ENCODE measurements around the gene TP63. TPM values are rescaled to one million over a fixed set of nuclear protein-coding genes. Genes with fewer than 3 reads are reported as not detected.

TP63 gene
- total RNA-seq, 1 experiment from 2014 or later: not detected

DNA sequence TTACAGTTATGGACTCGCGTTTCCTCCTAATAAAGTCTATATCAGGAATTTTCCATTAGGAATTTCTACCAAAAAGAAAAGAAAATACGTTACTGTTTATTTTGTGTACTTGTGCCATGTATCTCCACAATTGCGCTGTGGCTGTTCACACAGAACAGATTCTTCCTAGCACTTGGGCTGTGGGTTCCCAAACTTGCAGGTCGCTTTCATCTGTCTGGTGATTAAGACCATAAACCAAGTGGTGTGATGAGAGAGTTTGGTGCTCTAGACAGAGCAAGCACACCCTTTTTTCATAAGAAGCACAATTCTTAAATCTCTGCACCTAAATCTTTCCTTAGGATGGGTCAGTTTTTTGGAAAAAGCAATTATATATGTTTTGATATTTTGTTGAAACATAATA, 203.3 kb downstream of the TP63 start:
- H3K9me3 Mint-ChIP-seq: no peaks in the 10 kb centered on the region
- no CpG with 5 or more reads among the region's 5 CpGs for WGBS (ENCODE audit: extremely low coverage, insufficient read length, low lambda C conversion rate)
- no peak overlapping the region for H3K23ac ChIP-seq (ENCODE audit: insufficient read length, low read depth, low read length)
- no peaks in the 10 kb centered on the region for H3K4me1 ChIP-seq (ENCODE audit: insufficient read depth, low read length)
- no peak overlapping the region for H3K4me3 Mint-ChIP-seq
- H3K4ac ChIP-seq (ENCODE audit: low read depth, low read length): no peak overlapping the region
- H3K79me2 ChIP-seq (ENCODE audit: insufficient read depth, low read length): no peaks in the 10 kb centered on the region
- no peak overlapping the region for H3K18ac ChIP-seq (ENCODE audit: insufficient read length, low read depth, low read length)
- DNase-seq: no peak
- H2AFZ ChIP-seq (ENCODE audit: low read length): no peak overlapping the region
- no peak overlapping the region for H2AK5ac ChIP-seq (ENCODE audit: insufficient read length, low read length)
- H3K79me1 ChIP-seq (ENCODE audit: insufficient read depth, low read depth, low read length, poor library complexity, severe bottlenecking): no peaks in the 10 kb centered on the region
- H4K8ac ChIP-seq (replicated peaks; ENCODE audit: insufficient read length, low read depth, low read length): no peak overlapping the region
- H3K56ac ChIP-seq (ENCODE audit: insufficient read length, low read depth, low read length): no peak overlapping the region
- no peak overlapping the region for H2BK12ac ChIP-seq (ENCODE audit: insufficient read length, low read depth, low read length)
- no peak overlapping the region for H4K5ac ChIP-seq (ENCODE audit: insufficient read length, low read depth, low read length)
- no peak overlapping the region for H3T11ph ChIP-seq (ENCODE audit: low read length)
- no peaks in the 10 kb centered on the region for H3K27me3 ChIP-seq (ENCODE audit: insufficient read depth, low read length)
- H3K4me2 ChIP-seq (ENCODE audit: insufficient read depth, insufficient read length, low read length): no peak overlapping the region
- H2BK20ac ChIP-seq (ENCODE audit: low read depth, low read length, poor library complexity, severe bottlenecking): no peak overlapping the region
- no peak overlapping the region for H2BK15ac ChIP-seq (ENCODE audit: low read depth, low read length)
- no peaks in the 10 kb centered on the region for H3K9me3 ChIP-seq (ENCODE audit: control insufficient read depth, low read depth, low read length)
- H3K27me3 Mint-ChIP-seq (ENCODE audit: low read depth): no peaks in the 10 kb centered on the region
- no peak overlapping the region for H3K27ac ChIP-seq (ENCODE audit: insufficient read length, low read depth, low read length)
- TF ChIP-seq, protein P1, sequence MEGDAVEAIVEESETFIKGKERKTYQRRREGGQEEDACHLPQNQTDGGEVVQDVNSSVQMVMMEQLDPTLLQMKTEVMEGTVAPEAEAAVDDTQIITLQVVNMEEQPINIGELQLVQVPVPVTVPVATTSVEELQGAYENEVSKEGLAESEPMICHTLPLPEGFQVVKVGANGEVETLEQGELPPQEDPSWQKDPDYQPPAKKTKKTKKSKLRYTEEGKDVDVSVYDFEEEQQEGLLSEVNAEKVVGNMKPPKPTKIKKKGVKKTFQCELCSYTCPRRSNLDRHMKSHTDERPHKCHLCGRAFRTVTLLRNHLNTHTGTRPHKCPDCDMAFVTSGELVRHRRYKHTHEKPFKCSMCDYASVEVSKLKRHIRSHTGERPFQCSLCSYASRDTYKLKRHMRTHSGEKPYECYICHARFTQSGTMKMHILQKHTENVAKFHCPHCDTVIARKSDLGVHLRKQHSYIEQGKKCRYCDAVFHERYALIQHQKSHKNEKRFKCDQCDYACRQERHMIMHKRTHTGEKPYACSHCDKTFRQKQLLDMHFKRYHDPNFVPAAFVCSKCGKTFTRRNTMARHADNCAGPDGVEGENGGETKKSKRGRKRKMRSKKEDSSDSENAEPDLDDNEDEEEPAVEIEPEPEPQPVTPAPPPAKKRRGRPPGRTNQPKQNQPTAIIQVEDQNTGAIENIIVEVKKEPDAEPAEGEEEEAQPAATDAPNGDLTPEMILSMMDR (conservative IDR thresholded peaks at IDR 0.05): no peak
- no peaks in the 10 kb centered on the region for H3K4me1 Mint-ChIP-seq
- H4K20me1 ChIP-seq (ENCODE audit: control insufficient read depth, insufficient read depth, insufficient read length): no peaks in the 10 kb centered on the region
- H4K91ac ChIP-seq (ENCODE audit: insufficient read length, low read depth, low read length): no peak overlapping the region
- H3K9ac ChIP-seq (ENCODE audit: extremely low read depth, insufficient read length, low read length): no peak overlapping the region
- no peak overlapping the region for H3K14ac ChIP-seq (ENCODE audit: insufficient read depth, low read length)
- H3K27ac Mint-ChIP-seq: no peak overlapping the region
- H2BK120ac ChIP-seq (ENCODE audit: low read depth, low read length, poor library complexity, severe bottlenecking): no peak overlapping the region
- no peak overlapping the region for H2BK5ac ChIP-seq (ENCODE audit: insufficient read length, low read length)
- H3K36me3 Mint-ChIP-seq (ENCODE audit: insufficient read depth in 1 of 3, low read depth in 3 of 3): no peaks in the 10 kb centered on the region
- no peaks in the 10 kb centered on the region for H3K23me2 ChIP-seq (ENCODE audit: insufficient read length, low read depth, low read length, poor library complexity, severe bottlenecking)

Data from H9 (cell line).